Adrenal gland (tissue), 5 donors: Measurements from ENCODE around the gene ANAPC2.

Source experiments
- CTCF ChIP-seq, 6 experiments: fragments of 450-650 bp in 4 of 6; fragments of 200-600 bp in 2 of 6; sonication (generic) in 1 of 6; IDR thresholded peaks; 1 replicate in 5 of 6; 2 replicates in 1 of 6; pipeline versions ENCODE4 v1.5.1 to v1.8.0; 2016 to 2021; ENCODE audit warnings: antibody characterized with exemption in 6 of 6, mild to moderate bottlenecking in 2 of 6, moderate library complexity in 1 of 6
- POLR2A ChIP-seq, 2 donors: fragments of 450-650 bp; IDR thresholded peaks; one replicate each; pipeline ENCODE4 v1.6.1; 2017; ENCODE audit warnings: antibody characterized with exemption in 2 of 2, mild to moderate bottlenecking in 2 of 2, moderate library complexity in 1 of 2
- donor health status: DM: no; HTN: no; CAD: no.

- TF ChIP-seq CTCF (IDR thresholded peaks at IDR 0.05) (no peak), POLR2A (IDR thresholded peaks at IDR 0.05) (no peak)
Observed at GRCh38 chr9:137235424-137236237, 47.3 kb upstream of the ANAPC2 start.
